Mesothelial cell of epicardium (in vitro differentiated cells): ENCODE results near the gene KCNK6. TPM values are rescaled to one million over a fixed set of nuclear protein-coding genes. Genes with fewer than 3 reads are reported as not detected.
A peak's percentile ranks its signal among the peaks of the same experiment; 100 is the strongest.

Source experiments
- DNase-seq, 2 experiments: peaks; one replicate each; pipeline ENCODE4 v3.0.0; 2021; ENCODE audit warnings: low spot score in 2 of 2; ENCODE audit not compliant: unreplicated experiment in 2 of 2
- H3K27ac Mint-ChIP-seq: 2 replicates; pipeline ENCODE4 v1.8.0; 2021; ENCODE audit warnings: mixed read lengths
- H3K27me3 Mint-ChIP-seq: 2 replicates; pipeline ENCODE4 v1.8.0; 2021; ENCODE audit warnings: low read depth, mixed read lengths
- H3K36me3 Mint-ChIP-seq: 2 replicates; pipeline ENCODE4 v1.8.0; 2021; ENCODE audit warnings: mixed read lengths
- H3K4me1 Mint-ChIP-seq: 2 replicates; pipeline ENCODE4 v1.8.0; 2021; ENCODE audit warnings: mixed read lengths
- H3K4me3 Mint-ChIP-seq: 2 replicates; pipeline ENCODE4 v1.8.0; 2021; ENCODE audit warnings: mild to moderate bottlenecking, moderate library complexity, mixed read lengths
- H3K9me3 Mint-ChIP-seq: 2 replicates; pipeline ENCODE4 v1.8.0; 2021; ENCODE audit warnings: mixed read lengths
- CTCF ChIP-seq: fragments of 200-600 bp; sonication (generic); IDR thresholded peaks from one replicate; pipeline ENCODE4 v1.5.0; 2021; ENCODE audit warnings: antibody characterized with exemption; ENCODE audit not compliant: unreplicated experiment
- total RNA-seq: library from RNA; stranded (reverse); gene quantifications from 3 replicates; pipeline ENCODE4 v1.2.1, GENCODE V29; 2021

Gene KCNK6
- total RNA-seq, 1 donor from 2014 or later, result 2.9 TPM

GRCh38 chr19:38376576-38376975 is 56.9 kb downstream of the KCNK6 start:
- Mint-ChIP-seq H3K27me3 (peaks cover 6% of the 10 kb centered on the region), H3K27ac (peak overlapping the region; percentile 98), H3K9me3 (no peaks in the 10 kb centered on the region), H3K4me1 (peaks cover 21% of the 10 kb centered on the region), H3K4me3 (peak overlapping the region; percentile 97), H3K36me3 (peaks cover 13% of the 10 kb centered on the region)
- no peak for DNase-seq
- no peak for TF ChIP-seq CTCF

GRCh38 chr19:38377052-38377451 is 57.4 kb downstream of the KCNK6 start:
- no peaks in the 10 kb centered on the region for H3K9me3 Mint-ChIP-seq
- H3K4me3 Mint-ChIP-seq, result no peak overlapping the region
- H3K36me3 Mint-ChIP-seq, result peaks cover 17% of the 10 kb centered on the region
- no peak for TF ChIP-seq CTCF
- peaks cover 2% of the 10 kb centered on the region for H3K27me3 Mint-ChIP-seq
- no peak for DNase-seq
- peaks cover 21% of the 10 kb centered on the region for H3K4me1 Mint-ChIP-seq
- no peak overlapping the region for H3K27ac Mint-ChIP-seq

DNA sequence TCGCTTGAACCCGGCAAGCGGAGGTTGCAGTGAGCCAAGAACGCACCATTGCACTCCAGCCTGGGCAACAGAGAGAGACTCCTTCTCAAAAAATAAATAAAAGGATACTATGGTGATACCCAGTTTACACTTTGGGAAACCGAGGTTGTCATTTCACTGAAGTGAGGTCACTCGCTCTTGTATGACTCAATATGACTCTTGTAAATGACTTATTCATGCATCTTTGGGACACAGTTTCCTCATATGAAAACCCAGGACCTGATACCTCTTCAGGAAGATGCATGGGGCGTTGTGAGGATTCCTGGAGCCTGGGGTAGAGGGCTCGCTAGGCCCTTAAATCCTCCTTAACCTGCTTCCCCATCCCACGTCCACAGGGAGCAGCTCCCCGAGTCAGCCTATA is 59.2 kb downstream of the KCNK6 start:
- Mint-ChIP-seq H3K36me3 (peaks cover 28% of the 10 kb centered on the region), H3K27me3 (no peaks in the 10 kb centered on the region), H3K4me3 (no peak overlapping the region), H3K4me1 (peaks cover 21% of the 10 kb centered on the region), H3K9me3 (no peaks in the 10 kb centered on the region), H3K27ac (no peak overlapping the region)
- TF ChIP-seq CTCF, result no peak
- DNase-seq, result no peak

GRCh38 chr19:38381138-38381537 is 61.5 kb downstream of the KCNK6 start:
- Mint-ChIP-seq H3K4me3 (no peak overlapping the region), H3K27me3 (peaks cover 1% of the 10 kb centered on the region), H3K4me1 (peaks cover 6% of the 10 kb centered on the region), H3K36me3 (peaks cover 30% of the 10 kb centered on the region), H3K27ac (no peak overlapping the region), H3K9me3 (no peaks in the 10 kb centered on the region)
- no peak for DNase-seq
- TF ChIP-seq CTCF, result no peak

Other genes starting within 250 kb of the KCNK6 start
- gene DPF1, start 95.6 kb upstream of the KCNK6 start, total RNA-seq, result 3.9 to 4.2 TPM (median 4.0 TPM) in 3 replicates
- 13.6 to 14.8 TPM (median 13.8 TPM) in 3 replicates for gene PPP1R14A, start 63.5 kb upstream of the KCNK6 start, total RNA-seq
- gene SPINT2, start 55.3 kb upstream of the KCNK6 start, total RNA-seq, result 277 to 312 TPM (median 299 TPM) in 3 replicates
- gene C19orf33, start 15.6 kb upstream of the KCNK6 start, total RNA-seq, result 4.2 to 5.9 TPM (median 4.6 TPM) in 3 replicates
- 29.9 to 34.1 TPM (median 31.5 TPM) in 3 replicates for gene YIF1B, start 3.9 kb upstream of the KCNK6 start, total RNA-seq
- 26.4 to 30.3 TPM (median 26.6 TPM) in 3 replicates for gene CATSPERG, start 16.0 kb downstream of the KCNK6 start, total RNA-seq
- 131 to 144 TPM (median 135 TPM) in 3 replicates for gene PSMD8, start 54.7 kb downstream of the KCNK6 start, total RNA-seq
- gene GGN, start 68.2 kb downstream of the KCNK6 start, total RNA-seq, result 1.3 to 2.4 TPM (median 2.0 TPM) in 3 replicates
- 6.7 to 7.1 TPM (median 7.0 TPM) in 3 replicates for gene SPRED3, start 68.9 kb downstream of the KCNK6 start, total RNA-seq
- gene FAM98C, start 83.2 kb downstream of the KCNK6 start, total RNA-seq, result 17.9 to 20.6 TPM (median 18.8 TPM) in 3 replicates
- 1.1 to 1.7 TPM (median 1.2 TPM) in 3 replicates for gene RASGRP4, start 106.4 kb downstream of the KCNK6 start, total RNA-seq
- gene RYR1, start 113.8 kb downstream of the KCNK6 start, total RNA-seq, result 0.20 to 0.49 TPM (median 0.27 TPM) in 3 replicates